Limb (tissue), 2 donors: ENCODE data around the gene UBR2.
"Not testable (repeated sequence)": the region's sequence is repeated elsewhere in the genome, so short reads cannot be mapped to it uniquely, and the experiment has no call there.

Experiments used
- DNase-seq, 2 donors: peaks; one replicate each; pipeline ENCODE4 v3.0.0-alpha.2; 2016; ENCODE audit errors: extremely low spot score in 2 of 2

The UBR2 gene

GRCh38 chr6:42618105-42618504, 54.3 kb downstream of the UBR2 start:
- DNase-seq, result no peak

- DNase-seq, result no peak
Measured at GRCh38 chr6:42618686-42619085, 54.9 kb downstream of the UBR2 start.

GRCh38 chr6:42619963-42620362, 56.1 kb downstream of the UBR2 start:
- DNase-seq, result no peak

GRCh38 chr6:42624601-42625000, 60.8 kb downstream of the UBR2 start:
- DNase-seq, result no peak

GRCh38 chr6:42627044-42627443, 63.2 kb downstream of the UBR2 start:
- DNase-seq, result no peak

GRCh38 chr6:42627674-42628073, 63.8 kb downstream of the UBR2 start:
- DNase-seq, result no peak

- no peak for DNase-seq
Measured at GRCh38 chr6:42628604-42629003, 64.8 kb downstream of the UBR2 start.

- DNase-seq, result no peak
Measured at GRCh38 chr6:42629845-42630244, 66.0 kb downstream of the UBR2 start.

GRCh38 chr6:42637681-42638080, 73.9 kb downstream of the UBR2 start:
- no peak for DNase-seq

GRCh38 chr6:42642794-42643193, 79.0 kb downstream of the UBR2 start:
- DNase-seq, result no peak

GRCh38 chr6:42644211-42644610, 80.4 kb downstream of the UBR2 start:
- DNase-seq, result no peak

GRCh38 chr6:42652024-42652746, 88.4 kb downstream of the UBR2 start:
- DNase-seq, result no peak

- DNase-seq, result no peak
Measured at GRCh38 chr6:42653851-42654250, 90.0 kb downstream of the UBR2 start.

GRCh38 chr6:42659806-42660205, 96.0 kb downstream of the UBR2 start:
- DNase-seq, result no peak

- DNase-seq, result peak; percentile 84 to 87
Measured at GRCh38 chr6:42661540-42662153, 97.8 kb downstream of the UBR2 start.

- no peak for DNase-seq
Measured at GRCh38 chr6:42664718-42665117, 100.9 kb downstream of the UBR2 start.

GRCh38 chr6:42674368-42674767, 110.5 kb downstream of the UBR2 start:
- not testable (repeated sequence) for DNase-seq

- DNase-seq, result no peak
Measured at GRCh38 chr6:42674780-42675179, 111.0 kb downstream of the UBR2 start.

GRCh38 chr6:42679358-42679757, 115.5 kb downstream of the UBR2 start:
- no peak for DNase-seq

- no peak for DNase-seq
Measured at GRCh38 chr6:42688281-42688680, 124.5 kb downstream of the UBR2 start.

GRCh38 chr6:42689371-42689770, 125.5 kb downstream of the UBR2 start:
- no peak for DNase-seq

- DNase-seq, result no peak
Measured at GRCh38 chr6:42690151-42690702, 126.4 kb downstream of the UBR2 start.

GRCh38 chr6:42690872-42691271, 127.0 kb downstream of the UBR2 start:
- DNase-seq, result no peak
